AG04449 (cell line): ENCODE measurements around the gene PADI4.

Experiments
- CTCF ChIA-PET: fragments of 350-600 bp; formaldehyde crosslinking; extraction: SDS; loops from one replicate; lab custom pipeline; 2021; ENCODE audit warnings: antibody characterized with exemption; lab: Yijun Ruan, JAX
- POLR2A ChIA-PET: fragments of 400-600, 350-600 bp; formaldehyde crosslinking; extraction: SDS; loops from one replicate; lab custom pipeline; 2020; ENCODE audit warnings: antibody characterized with exemption, inconsistent platforms; lab: Yijun Ruan, JAX
- DNase-seq: peaks from one replicate; pipeline ENCODE4 v3.0.0-alpha.2; 2010; ENCODE audit warnings: low read depth, low spot score
- H3K4me3 ChIP-seq: 2 replicates; pipeline ENCODE4 v1.5.1; 2011; ENCODE audit warnings: low read depth, mild to moderate bottlenecking, control low read depth, low read length
- CTCF ChIP-seq: IDR thresholded peaks from one replicate; pipeline ENCODE4 v1.5.1; 2011; ENCODE audit warnings: mild to moderate bottlenecking, moderate library complexity, low read length, control low read depth, inconsistent platforms; ENCODE audit not compliant: insufficient read depth; ENCODE audit errors: missing control alignments

The PADI4 gene

DNA sequence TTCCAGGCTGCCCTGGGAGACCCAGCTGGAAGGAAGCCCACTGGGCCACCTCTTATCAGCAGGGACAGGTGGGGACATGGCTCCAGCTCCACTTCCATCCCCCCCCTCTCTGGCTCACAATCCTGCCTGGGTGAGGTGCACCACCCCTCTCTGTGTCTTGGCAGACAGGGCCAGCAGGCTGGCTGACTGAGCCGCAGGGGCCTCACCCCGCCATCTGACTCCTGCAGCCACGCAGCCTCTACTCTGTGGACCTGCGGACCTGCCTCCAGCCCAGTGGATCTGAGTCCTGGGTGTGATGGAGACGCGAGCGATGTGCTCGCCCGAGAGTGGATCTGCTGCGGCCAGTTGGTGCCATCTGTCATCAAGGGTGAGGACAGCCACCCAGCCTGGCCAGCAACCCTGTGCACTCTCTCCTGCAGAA, 101.4 kb downstream of the PADI4 start:
- ChIA-PET CTCF (interaction anchor here (0.9 to 9.1 kb wide), 3 partner anchors 9 to 347 kb away, joined by 3 to 95 read pairs (median 4); no protein-coding TSS in a partner anchor), POLR2A (no interaction called here)
- no peak for DNase-seq
- no peak for TF ChIP-seq CTCF
- H3K4me3 ChIP-seq, result no peak overlapping the region

GRCh38 chr1:17412093-17412870, 104.3 kb downstream of the PADI4 start:
- no peak for DNase-seq
- no peak for TF ChIP-seq CTCF
- no peak overlapping the region for H3K4me3 ChIP-seq
- CTCF ChIA-PET, result no interaction called here
- POLR2A ChIA-PET, result no interaction called here
